IPS-18c (cell line): Measurements from ENCODE around the gene TSPAN16.
"Not testable (repeated sequence)": the region's sequence is repeated elsewhere in the genome, so short reads cannot be mapped to it uniquely, and the experiment has no call there.

ENCODE experiments used
- H3K4me3 ChIP-seq: 2 replicates; pipeline ENCODE4 v1.7.0; 2013; ENCODE audit warnings: low read depth, mild to moderate bottlenecking, low read length, moderate library complexity; ENCODE audit not compliant: insufficient read depth
- H3K9me3 ChIP-seq: one replicate; pipeline ENCODE4 v1.6.1; 2013; ENCODE audit warnings: mild to moderate bottlenecking, low read length, moderate library complexity; ENCODE audit not compliant: control insufficient read depth, insufficient read depth

Gene TSPAN16

DNA sequence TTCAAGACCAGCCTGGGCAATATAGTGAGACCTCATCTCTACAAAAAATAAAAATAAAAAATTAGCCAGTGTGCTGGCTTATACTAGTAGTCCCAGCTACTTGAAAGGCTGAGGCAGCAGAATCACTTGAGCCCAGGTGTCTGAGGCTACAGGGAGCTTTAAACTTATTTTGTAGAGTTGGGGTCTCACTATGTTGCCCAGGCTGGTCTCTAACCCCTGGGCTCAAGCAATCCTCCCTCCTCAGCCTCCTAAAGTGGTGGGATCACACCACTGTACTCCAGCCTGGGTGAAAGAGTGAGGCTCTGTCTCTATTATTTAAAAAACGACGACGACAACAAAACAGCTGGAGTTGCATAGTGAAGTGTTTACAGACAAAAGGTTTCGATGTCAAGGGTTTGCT is 35.5 kb downstream of the TSPAN16 start:
- Histone ChIP-seq H3K4me3 (no peak overlapping the region), H3K9me3 (no peaks in the 10 kb centered on the region)

DNA sequence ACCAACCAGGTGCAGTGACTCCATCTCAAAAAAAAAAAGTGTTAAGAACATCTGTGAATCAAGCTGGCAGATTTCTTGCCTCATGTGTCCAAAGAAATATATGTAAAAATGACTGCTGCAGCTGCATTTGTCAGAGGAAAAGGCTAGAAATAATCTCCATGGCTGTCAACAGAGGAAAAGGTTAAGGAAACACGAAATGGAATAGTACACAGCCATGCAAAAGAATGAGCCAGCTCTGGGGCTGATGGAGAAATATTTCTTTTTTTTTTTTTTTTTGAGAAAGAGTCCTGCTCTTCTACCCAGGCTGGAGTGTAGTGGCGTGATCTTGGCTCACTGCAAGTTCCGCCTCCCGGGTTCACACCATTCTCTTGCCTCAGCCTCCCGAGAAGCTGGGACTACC is 36.9 kb downstream of the TSPAN16 start:
- Histone ChIP-seq H3K9me3 (no peaks in the 10 kb centered on the region), H3K4me3 (no peak overlapping the region)

DNA sequence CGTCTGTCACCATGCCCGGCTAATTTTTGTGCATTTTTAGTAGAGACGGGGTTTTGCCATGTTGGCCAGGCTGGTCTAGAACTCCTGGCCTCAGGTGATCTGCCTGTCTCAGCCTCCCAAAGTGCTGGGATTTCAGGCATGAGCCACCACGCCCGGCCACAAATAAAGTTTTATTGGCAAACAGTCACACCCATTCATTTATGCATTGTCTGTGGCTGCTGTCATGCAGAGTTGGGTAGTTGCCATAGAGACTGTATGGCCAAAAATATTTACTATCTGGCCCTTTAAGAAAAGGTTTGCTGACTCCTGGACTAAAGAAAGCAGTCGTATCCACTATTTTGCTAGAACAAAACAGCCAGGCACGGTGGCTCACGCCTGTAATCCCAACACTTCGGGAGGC is 37.9 kb downstream of the TSPAN16 start:
- not testable (repeated sequence) for H3K9me3 ChIP-seq, H3K4me3 ChIP-seq

DNA sequence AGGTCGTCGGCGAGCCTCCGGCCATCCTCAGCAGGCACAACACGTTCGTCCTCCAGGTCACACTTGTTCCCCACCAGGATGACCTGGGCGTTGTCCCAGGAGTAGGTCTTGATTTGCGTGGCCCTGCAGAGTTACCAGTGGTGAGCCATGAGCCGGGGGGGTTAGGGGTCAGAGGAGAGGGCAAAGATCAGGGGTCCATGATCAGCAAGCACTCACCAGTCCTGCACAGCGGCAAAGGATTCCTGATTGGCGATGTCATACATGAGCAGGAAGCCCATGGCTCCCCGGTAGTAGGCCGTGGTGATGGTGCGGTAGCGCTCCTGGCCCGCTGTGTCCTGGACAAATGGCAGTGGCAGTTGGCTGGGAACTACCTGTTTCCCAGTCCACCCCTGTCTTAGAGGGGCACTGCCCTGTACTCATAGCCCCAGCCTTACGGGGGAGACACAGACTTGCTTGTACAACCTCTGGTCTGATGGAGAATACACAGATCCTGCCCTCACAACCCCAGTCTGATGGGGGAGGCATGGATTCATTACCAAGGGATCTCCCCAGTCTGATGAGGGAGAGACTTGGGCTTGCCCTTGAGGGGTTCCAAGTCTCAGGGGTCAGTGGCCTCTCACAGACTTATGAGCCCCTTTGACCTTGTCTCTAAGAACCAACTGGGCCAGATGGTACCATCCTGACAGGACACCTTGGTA is 39.6 kb downstream of the TSPAN16 start:
- Histone ChIP-seq H3K4me3 (no peak overlapping the region), H3K9me3 (no peaks in the 10 kb centered on the region)

DNA sequence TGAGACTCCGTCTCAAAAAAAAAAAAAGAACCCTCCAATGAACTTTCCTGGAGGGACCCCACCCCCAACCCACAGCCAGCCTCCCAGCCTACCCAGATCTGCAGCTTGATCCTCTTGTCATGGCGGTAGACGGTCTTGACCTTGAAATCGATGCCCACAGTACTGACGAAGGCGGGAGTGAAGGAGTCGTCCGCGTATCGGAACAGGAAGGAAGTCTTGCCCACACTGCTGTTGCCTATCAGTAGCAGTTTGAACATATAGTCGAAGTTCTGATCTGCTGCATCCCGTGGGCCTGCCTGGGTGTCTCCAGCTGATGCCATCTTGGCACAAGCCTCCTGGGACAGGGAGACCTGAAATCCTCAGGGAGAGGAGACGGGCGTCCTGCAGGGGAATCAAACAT is 41.1 kb downstream of the TSPAN16 start:
- no peak overlapping the region for H3K4me3 ChIP-seq
- peaks cover 2% of the 10 kb centered on the region for H3K9me3 ChIP-seq

- peaks cover 2% of the 10 kb centered on the region for H3K9me3 ChIP-seq
- no peak overlapping the region for H3K4me3 ChIP-seq
These were observed 42.2 kb downstream of the TSPAN16 start for GRCh38 chr19:11338121-11338520.

DNA sequence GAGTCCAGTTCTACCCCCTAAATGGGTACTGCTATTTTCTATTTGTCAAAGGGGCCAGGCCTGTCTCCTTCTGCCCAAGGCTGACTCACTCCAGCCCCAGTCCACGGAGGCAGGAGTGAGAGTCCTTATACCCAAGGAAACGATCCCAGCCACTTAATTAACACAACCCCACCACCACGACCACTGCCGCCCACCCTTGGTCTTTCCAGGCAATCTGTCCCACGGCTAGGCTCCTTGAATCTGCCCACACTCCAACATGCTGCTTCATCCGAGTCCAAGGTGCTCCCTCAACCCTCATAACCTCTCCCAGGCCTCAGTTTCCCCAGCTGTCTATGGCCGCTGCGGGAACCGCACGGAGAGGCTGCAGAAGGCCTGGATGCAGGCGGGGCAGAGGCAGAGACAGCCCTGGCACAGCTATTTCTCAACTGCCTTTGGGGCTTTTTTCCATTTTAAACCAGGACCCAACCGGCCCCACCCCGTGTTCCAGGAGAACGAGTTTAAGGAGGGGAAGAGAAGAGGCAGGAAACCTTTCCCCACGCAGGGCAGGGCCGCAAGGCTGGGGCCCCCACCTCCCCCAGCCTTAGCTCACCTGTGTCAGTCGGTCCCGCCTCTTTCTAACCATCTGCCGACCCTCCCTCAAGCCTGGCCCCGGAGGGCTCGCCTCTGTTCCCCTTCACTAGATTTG is 42.8 kb downstream of the TSPAN16 start:
- H3K4me3 ChIP-seq, result peak overlapping the region; percentile 78
- H3K9me3 ChIP-seq, result peaks cover 2% of the 10 kb centered on the region

GRCh38 chr19:11339254-11340098 is 43.5 kb downstream of the TSPAN16 start, which contains the start of gene RAB3D:
Gene RAB3D, minus strand, starts transcription at chr19:11339657. Its CDS starts 2,258 bp downstream, at chr19:11337399.
- H3K9me3 ChIP-seq, result peaks cover 2% of the 10 kb centered on the region

GRCh38 chr19:11340099-11340467 is 44.1 kb downstream of the TSPAN16 start:
- not testable (repeated sequence) for H3K9me3 ChIP-seq, H3K4me3 ChIP-seq

More at GRCh38 chr19:11339254-11340098, 43.5 kb downstream of the TSPAN16 start, which contains the start of gene RAB3D:
- peak within 1 kb of the TSS; percentile 78 for H3K4me3 ChIP-seq

GRCh38 chr19:11342429-11342828 is 46.5 kb downstream of the TSPAN16 start:
- H3K4me3 ChIP-seq, result no peak overlapping the region

GRCh38 chr19:11345122-11345803 is 49.3 kb downstream of the TSPAN16 start:
- Histone ChIP-seq H3K4me3 (peak overlapping the region; percentile 90), H3K9me3 (peaks cover 2% of the 10 kb centered on the region)

More at GRCh38 chr19:11342429-11342828, 46.5 kb downstream of the TSPAN16 start:
- H3K9me3 ChIP-seq, result peaks cover 2% of the 10 kb centered on the region

DNA sequence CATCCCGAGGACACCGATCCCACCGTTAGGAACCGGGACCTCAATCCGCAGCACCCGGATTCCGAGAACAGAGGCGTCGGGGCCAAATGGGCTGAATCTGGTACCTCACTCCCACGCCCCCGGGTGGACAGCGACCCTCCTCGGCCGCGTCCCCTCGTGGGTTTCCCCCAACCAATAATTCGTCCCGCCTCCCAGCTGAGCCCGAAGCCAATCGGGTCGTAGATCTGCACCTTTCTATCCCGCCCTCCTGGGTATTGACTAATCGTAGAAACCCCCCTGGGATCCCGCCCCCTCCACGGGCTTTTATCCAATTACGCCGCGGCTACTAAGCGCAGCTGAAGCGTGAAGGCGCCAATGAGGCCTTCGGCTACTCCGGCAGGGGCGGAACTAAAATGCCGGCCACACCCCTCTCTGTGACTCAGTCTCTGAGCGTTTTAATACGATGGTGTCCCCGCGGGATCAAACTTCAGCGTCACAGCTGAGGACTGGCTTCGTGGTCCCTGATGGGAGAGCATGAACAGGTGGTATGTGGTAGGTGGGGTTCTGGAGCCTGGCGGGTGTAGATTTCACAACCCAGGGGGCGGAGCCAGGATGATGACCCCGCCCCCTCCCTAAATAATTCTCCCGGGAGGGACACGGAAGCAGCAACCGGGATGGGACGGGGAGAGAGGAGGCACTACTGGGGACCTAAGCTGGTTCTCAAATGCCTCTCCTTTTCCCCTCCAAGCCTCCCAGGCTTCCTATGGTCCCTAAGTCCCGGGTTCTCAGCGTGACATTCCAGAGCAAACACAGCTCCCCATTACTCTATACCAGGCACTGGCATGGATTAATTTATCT is 50.4 kb downstream of the TSPAN16 start, which contains the start of the genes CCDC159 and TMEM205:
TSS of gene CCDC159 (plus strand) at position 416 of the 837 bp plus-strand sequence. CDS start at position 504, 88 bp downstream.
TSS of gene TMEM205 (minus strand) at position 165 of the 837 bp plus-strand sequence. CDS start 649 bp downstream, outside the sequence.
- H3K4me3 ChIP-seq, result peak within 1 kb of the TSS; percentile 90
- H3K9me3 ChIP-seq, result peaks cover under 1% of the 10 kb centered on the region

DNA sequence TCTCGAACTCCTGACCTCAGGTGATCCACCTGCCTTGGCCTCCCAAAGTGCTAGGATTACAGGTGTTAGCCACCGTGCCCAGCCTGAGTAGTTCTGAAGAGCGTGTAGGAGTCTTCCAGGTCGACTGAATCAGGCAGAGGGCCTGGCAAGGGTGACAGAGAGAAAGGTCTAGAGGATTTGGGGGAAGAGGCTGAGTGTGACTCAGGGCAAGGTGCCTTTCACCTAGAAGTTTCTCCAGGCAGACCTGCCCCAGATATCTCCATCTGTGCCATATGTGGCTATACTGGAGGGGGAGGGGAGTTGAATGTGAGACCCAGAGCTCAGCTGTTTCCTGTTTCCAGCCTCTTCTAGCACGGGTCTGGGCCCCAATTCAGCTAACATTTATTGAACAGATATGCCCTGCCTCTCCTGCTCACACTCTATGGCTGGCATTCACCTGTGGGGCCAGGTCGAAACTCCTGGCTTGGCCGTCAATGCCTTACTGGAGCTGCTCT is 51.6 kb downstream of the TSPAN16 start:
- Histone ChIP-seq H3K9me3 (no peaks in the 10 kb centered on the region), H3K4me3 (no peak overlapping the region)

- no peaks in the 10 kb centered on the region for H3K9me3 ChIP-seq
These were observed 53.2 kb downstream of the TSPAN16 start for GRCh38 chr19:11349171-11349570.

DNA sequence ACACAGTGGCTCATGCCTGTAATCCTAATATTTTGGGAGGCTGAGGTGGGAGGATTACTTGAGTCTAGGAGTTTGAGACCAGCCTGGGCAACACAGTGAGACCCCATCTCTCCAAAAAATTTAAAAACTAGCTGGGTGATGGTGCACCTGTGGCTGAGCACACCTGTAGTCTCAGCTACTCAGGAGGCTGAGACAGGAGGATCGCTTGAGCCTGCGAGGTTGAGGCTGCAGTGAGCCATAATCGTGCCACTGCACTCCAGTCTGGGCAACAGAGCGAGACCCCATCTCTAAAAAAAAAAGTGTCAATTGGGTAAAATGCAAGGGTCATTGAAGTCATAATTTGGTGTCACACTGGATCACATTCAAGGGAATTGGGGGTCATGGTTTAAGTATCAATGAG is 58.1 kb downstream of the TSPAN16 start:
- H3K9me3 ChIP-seq, H3K4me3 ChIP-seq: not testable (repeated sequence)

More at GRCh38 chr19:11349171-11349570, 53.2 kb downstream of the TSPAN16 start:
- H3K4me3 ChIP-seq, result no peak overlapping the region
